ENCODE results near the gene TCEAL7.
A peak's percentile ranks its signal among the peaks of the same experiment; 100 is the strongest.

Gene TCEAL7

GRCh38 chrX:103330681-103331288 is 746 bp downstream of the TCEAL7 start:
- H3K4me3 ChIP-seq (ENCODE audit: low read length in 2 of 2), result peak overlapping the region; percentile 60 to 74
- H3K14ac ChIP-seq (ENCODE audit: low read length), result no peak overlapping the region
- H3K23ac ChIP-seq (ENCODE audit: low read depth, low read length, poor library complexity), result no peak overlapping the region
- no peak overlapping the region for H3K4ac ChIP-seq (ENCODE audit: low read length)
- no peak overlapping the region for H2BK12ac ChIP-seq (ENCODE audit: low read length)
- H3K18ac ChIP-seq (ENCODE audit: low read length), result no peak overlapping the region
- no peak overlapping the region for H2AK5ac ChIP-seq (ENCODE audit: low read depth, low read length)
- H3K4me2 ChIP-seq (ENCODE audit: insufficient read depth, low read length, poor library complexity, severe bottlenecking), result peak overlapping the region; percentile 57
- peaks cover 0 to 11% of the 10 kb centered on the region in 2 donors for H3K36me3 ChIP-seq (replicated peaks in 1 of 2; ENCODE audit: control insufficient read depth in 2 of 2, insufficient read depth in 2 of 2, low read length in 2 of 2)
- H3K27ac ChIP-seq (replicated peaks; ENCODE audit: low read length), result peak overlapping the region; percentile 91
- no peak for DNase-seq (ENCODE audit: low spot score)
- no peaks in the 10 kb centered on the region for H3K79me1 ChIP-seq (ENCODE audit: low read depth, low read length)
- no peak overlapping the region for H2BK120ac ChIP-seq (ENCODE audit: low read depth, low read length)
- H2BK15ac ChIP-seq (ENCODE audit: low read length), result no peak overlapping the region
- H3K27me3 ChIP-seq (ENCODE audit: control insufficient read depth in 3 of 3, insufficient read depth in 3 of 3, low read depth in 1 of 3, low read length in 3 of 3), result peaks cover 0 to 8% (median 0%) of the 10 kb centered on the region in 3 experiments
- no peak overlapping the region for H2BK5ac ChIP-seq (ENCODE audit: low read length)
- no peak overlapping the region for H3K9ac ChIP-seq (ENCODE audit: low read depth, low read length, poor library complexity)
- H4K8ac ChIP-seq (ENCODE audit: low read depth, low read length), result no peak overlapping the region
- peaks cover 1 to 4% of the 10 kb centered on the region in 2 donors for H3K4me1 ChIP-seq (ENCODE audit: control insufficient read depth in 2 of 2, insufficient read depth in 1 of 2, low read depth in 1 of 2, low read length in 2 of 2)
- H4K91ac ChIP-seq (ENCODE audit: low read depth, low read length, poor library complexity), result no peak overlapping the region
- no peaks in the 10 kb centered on the region for H3K9me3 ChIP-seq (replicated peaks in 1 of 2; ENCODE audit: control insufficient read depth in 2 of 2, insufficient read depth in 1 of 2, low read depth in 1 of 2, low read length in 2 of 2)
- WGBS, 2 donors (ENCODE audit: extremely low coverage in 2 of 2, insufficient read length in 2 of 2, insufficient replicate concordance in 1 of 2), result no CpG with 5 or more reads among the region's 21 CpGs
- H2AFZ ChIP-seq (ENCODE audit: low read length), result peak overlapping the region; percentile 73

- DNase-seq (ENCODE audit: low spot score), result no peak
- H3K27ac ChIP-seq (replicated peaks; ENCODE audit: low read length), result no peak overlapping the region
- no CpG with 5 or more reads among the region's 3 CpGs for WGBS, 2 donors (ENCODE audit: extremely low coverage in 2 of 2, insufficient read length in 2 of 2, insufficient replicate concordance in 1 of 2)
Measured at GRCh38 chrX:103338663-103339062, 8.6 kb downstream of the TCEAL7 start.

GRCh38 chrX:103343105-103343504 is 13.1 kb downstream of the TCEAL7 start:
- H4K91ac ChIP-seq (ENCODE audit: low read depth, low read length, poor library complexity), result no peak overlapping the region
- no peak overlapping the region for H2BK120ac ChIP-seq (ENCODE audit: low read depth, low read length)
- H3K14ac ChIP-seq (ENCODE audit: low read length), result no peak overlapping the region
- H2BK12ac ChIP-seq (ENCODE audit: low read length), result no peak overlapping the region
- no peak overlapping the region for H3K9ac ChIP-seq (ENCODE audit: low read depth, low read length, poor library complexity)
- no CpG with 5 or more reads among the region's 2 CpGs for WGBS, 2 donors (ENCODE audit: extremely low coverage in 2 of 2, insufficient read length in 2 of 2, insufficient replicate concordance in 1 of 2)
- no peak for DNase-seq (ENCODE audit: low spot score)
- no peaks in the 10 kb centered on the region for H3K4me1 ChIP-seq (ENCODE audit: control insufficient read depth in 2 of 2, insufficient read depth in 1 of 2, low read depth in 1 of 2, low read length in 2 of 2)
- no peak overlapping the region for H3K4me3 ChIP-seq (ENCODE audit: low read length in 2 of 2)
- H2AK5ac ChIP-seq (ENCODE audit: low read depth, low read length), result no peak overlapping the region
- H3K27ac ChIP-seq (replicated peaks; ENCODE audit: low read length), result no peak overlapping the region
- no peak overlapping the region for H3K18ac ChIP-seq (ENCODE audit: low read length)
- no peak overlapping the region for H3K4me2 ChIP-seq (ENCODE audit: insufficient read depth, low read length, poor library complexity, severe bottlenecking)
- no peak overlapping the region for H2BK15ac ChIP-seq (ENCODE audit: low read length)
- H3K79me1 ChIP-seq (ENCODE audit: low read depth, low read length), result no peaks in the 10 kb centered on the region
- H3K36me3 ChIP-seq (replicated peaks in 1 of 2; ENCODE audit: control insufficient read depth in 2 of 2, insufficient read depth in 2 of 2, low read length in 2 of 2), result no peaks in the 10 kb centered on the region
- H3K4ac ChIP-seq (ENCODE audit: low read length), result no peak overlapping the region
- no peaks in the 10 kb centered on the region for H3K9me3 ChIP-seq (replicated peaks in 1 of 2; ENCODE audit: control insufficient read depth in 2 of 2, insufficient read depth in 1 of 2, low read depth in 1 of 2, low read length in 2 of 2)
- no peak overlapping the region for H4K8ac ChIP-seq (ENCODE audit: low read depth, low read length)
- no peak overlapping the region for H2BK5ac ChIP-seq (ENCODE audit: low read length)
- no peaks in the 10 kb centered on the region for H3K27me3 ChIP-seq (ENCODE audit: control insufficient read depth in 3 of 3, insufficient read depth in 3 of 3, low read depth in 1 of 3, low read length in 3 of 3)
- no peak overlapping the region for H3K23ac ChIP-seq (ENCODE audit: low read depth, low read length, poor library complexity)
- peak overlapping the region; percentile 63 for H2AFZ ChIP-seq (ENCODE audit: low read length)

More at GRCh38 chrX:103338663-103339062, 8.6 kb downstream of the TCEAL7 start:
- Histone ChIP-seq H3K36me3 (replicated peaks in 1 of 2; ENCODE audit: control insufficient read depth in 2 of 2, insufficient read depth in 2 of 2, low read length in 2 of 2) (no peaks in the 10 kb centered on the region), H4K91ac (ENCODE audit: low read depth, low read length, poor library complexity) (no peak overlapping the region), H2BK120ac (ENCODE audit: low read depth, low read length) (no peak overlapping the region), H3K79me1 (ENCODE audit: low read depth, low read length) (no peaks in the 10 kb centered on the region), H2BK12ac (ENCODE audit: low read length) (no peak overlapping the region), H3K9ac (ENCODE audit: low read depth, low read length, poor library complexity) (no peak overlapping the region), H3K4me2 (ENCODE audit: insufficient read depth, low read length, poor library complexity, severe bottlenecking) (no peak overlapping the region), H3K4me3 (ENCODE audit: low read length in 2 of 2) (no peak overlapping the region), H3K9me3 (replicated peaks in 1 of 2; ENCODE audit: control insufficient read depth in 2 of 2, insufficient read depth in 1 of 2, low read depth in 1 of 2, low read length in 2 of 2) (no peaks in the 10 kb centered on the region), H3K14ac (ENCODE audit: low read length) (no peak overlapping the region), H2AFZ (ENCODE audit: low read length) (no peak overlapping the region), H2BK15ac (ENCODE audit: low read length) (no peak overlapping the region), H3K18ac (ENCODE audit: low read length) (no peak overlapping the region), H2BK5ac (ENCODE audit: low read length) (no peak overlapping the region), H3K4me1 (ENCODE audit: control insufficient read depth in 2 of 2, insufficient read depth in 1 of 2, low read depth in 1 of 2, low read length in 2 of 2) (no peaks in the 10 kb centered on the region), H2AK5ac (ENCODE audit: low read depth, low read length) (no peak overlapping the region), H3K23ac (ENCODE audit: low read depth, low read length, poor library complexity) (no peak overlapping the region), H4K8ac (ENCODE audit: low read depth, low read length) (no peak overlapping the region), H3K27me3 (ENCODE audit: control insufficient read depth in 3 of 3, insufficient read depth in 3 of 3, low read depth in 1 of 3, low read length in 3 of 3) (no peaks in the 10 kb centered on the region), H3K4ac (ENCODE audit: low read length) (no peak overlapping the region)

DNA sequence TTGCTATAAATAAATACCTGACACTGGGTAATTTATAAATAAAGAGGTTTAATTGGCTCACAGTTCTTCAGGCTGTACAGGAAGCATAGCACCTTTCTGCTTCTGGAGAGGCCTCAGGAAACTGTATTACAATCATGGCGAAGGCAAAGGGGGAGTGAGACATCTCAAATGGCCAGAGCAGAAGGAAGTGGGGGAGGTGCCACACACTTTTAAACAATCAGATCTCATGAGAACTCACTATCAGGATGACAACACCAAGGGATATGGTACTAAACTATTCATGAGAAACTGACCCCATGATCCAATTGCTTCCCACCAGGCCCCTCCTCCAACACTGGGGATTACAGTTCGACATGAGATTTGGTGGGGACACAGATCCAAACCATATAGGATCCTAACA is 14.6 kb downstream of the TCEAL7 start:
- Histone ChIP-seq H3K4ac (ENCODE audit: low read length) (no peak overlapping the region), H2AFZ (ENCODE audit: low read length) (no peak overlapping the region), H3K18ac (ENCODE audit: low read length) (no peak overlapping the region), H3K9ac (ENCODE audit: low read depth, low read length, poor library complexity) (no peak overlapping the region), H3K27ac (replicated peaks; ENCODE audit: low read length) (no peak overlapping the region), H3K4me1 (ENCODE audit: control insufficient read depth in 2 of 2, insufficient read depth in 1 of 2, low read depth in 1 of 2, low read length in 2 of 2) (no peaks in the 10 kb centered on the region), H3K14ac (ENCODE audit: low read length) (no peak overlapping the region), H2BK5ac (ENCODE audit: low read length) (no peak overlapping the region), H2BK12ac (ENCODE audit: low read length) (no peak overlapping the region), H2BK15ac (ENCODE audit: low read length) (no peak overlapping the region), H2BK120ac (ENCODE audit: low read depth, low read length) (no peak overlapping the region), H3K27me3 (ENCODE audit: control insufficient read depth in 3 of 3, insufficient read depth in 3 of 3, low read depth in 1 of 3, low read length in 3 of 3) (peaks cover 0 to 3% (median 0%) of the 10 kb centered on the region in 3 experiments), H4K91ac (ENCODE audit: low read depth, low read length, poor library complexity) (no peak overlapping the region), H3K36me3 (replicated peaks in 1 of 2; ENCODE audit: control insufficient read depth in 2 of 2, insufficient read depth in 2 of 2, low read length in 2 of 2) (no peaks in the 10 kb centered on the region), H3K79me1 (ENCODE audit: low read depth, low read length) (no peaks in the 10 kb centered on the region), H3K4me2 (ENCODE audit: insufficient read depth, low read length, poor library complexity, severe bottlenecking) (no peak overlapping the region), H3K23ac (ENCODE audit: low read depth, low read length, poor library complexity) (no peak overlapping the region), H2AK5ac (ENCODE audit: low read depth, low read length) (no peak overlapping the region), H3K4me3 (ENCODE audit: low read length in 2 of 2) (no peak overlapping the region), H3K9me3 (replicated peaks in 1 of 2; ENCODE audit: control insufficient read depth in 2 of 2, insufficient read depth in 1 of 2, low read depth in 1 of 2, low read length in 2 of 2) (no peaks in the 10 kb centered on the region), H4K8ac (ENCODE audit: low read depth, low read length) (no peak overlapping the region)
- DNase-seq (ENCODE audit: low spot score), result no peak
- WGBS, 2 donors (ENCODE audit: extremely low coverage in 2 of 2, insufficient read length in 2 of 2, insufficient replicate concordance in 1 of 2), result no CpG with 5 or more reads among the region's 2 CpGs

Measured in neuronal stem cell (in vitro differentiated cells).